Measurements from ENCODE around the gene ADAM21.

DNA sequence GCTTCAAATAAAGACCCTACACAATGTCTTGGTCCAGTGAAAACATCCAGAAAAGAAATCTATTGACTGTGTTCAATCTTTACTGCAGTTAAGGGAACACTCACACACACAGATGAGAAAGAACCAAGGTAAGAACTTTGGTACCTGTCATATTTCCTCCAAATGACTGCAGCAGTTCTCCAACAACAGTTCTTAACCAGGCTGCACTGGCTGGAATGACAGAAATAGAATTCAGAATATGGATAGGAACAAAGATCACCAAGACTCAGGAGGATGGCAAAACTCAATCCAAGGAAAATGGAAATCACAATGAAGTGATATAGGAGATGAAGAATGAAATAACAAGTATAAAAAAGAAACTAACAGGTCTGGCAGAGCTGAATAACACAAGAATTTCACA, 46.2 kb downstream of the ADAM21 start:
- TF ChIP-seq, protein P1, sequence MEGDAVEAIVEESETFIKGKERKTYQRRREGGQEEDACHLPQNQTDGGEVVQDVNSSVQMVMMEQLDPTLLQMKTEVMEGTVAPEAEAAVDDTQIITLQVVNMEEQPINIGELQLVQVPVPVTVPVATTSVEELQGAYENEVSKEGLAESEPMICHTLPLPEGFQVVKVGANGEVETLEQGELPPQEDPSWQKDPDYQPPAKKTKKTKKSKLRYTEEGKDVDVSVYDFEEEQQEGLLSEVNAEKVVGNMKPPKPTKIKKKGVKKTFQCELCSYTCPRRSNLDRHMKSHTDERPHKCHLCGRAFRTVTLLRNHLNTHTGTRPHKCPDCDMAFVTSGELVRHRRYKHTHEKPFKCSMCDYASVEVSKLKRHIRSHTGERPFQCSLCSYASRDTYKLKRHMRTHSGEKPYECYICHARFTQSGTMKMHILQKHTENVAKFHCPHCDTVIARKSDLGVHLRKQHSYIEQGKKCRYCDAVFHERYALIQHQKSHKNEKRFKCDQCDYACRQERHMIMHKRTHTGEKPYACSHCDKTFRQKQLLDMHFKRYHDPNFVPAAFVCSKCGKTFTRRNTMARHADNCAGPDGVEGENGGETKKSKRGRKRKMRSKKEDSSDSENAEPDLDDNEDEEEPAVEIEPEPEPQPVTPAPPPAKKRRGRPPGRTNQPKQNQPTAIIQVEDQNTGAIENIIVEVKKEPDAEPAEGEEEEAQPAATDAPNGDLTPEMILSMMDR (IDR thresholded peaks at IDR 0.05; ENCODE audit: low read depth, low read length), result no peak
- TF ChIP-seq EZH2phosphoT487 (IDR thresholded peaks at IDR 0.05; ENCODE audit: low read depth), result no peak
